NCI-H446 treated with DMSO at 0.1 percent for 48 hours (cell line): Measurements from ENCODE around the gene GRIN2A.

Experiments used
- DNase-seq: peaks from one replicate; lab custom pipeline; 2025; lab: John Stamatoyannopoulos, UW

GRIN2A gene

DNA sequence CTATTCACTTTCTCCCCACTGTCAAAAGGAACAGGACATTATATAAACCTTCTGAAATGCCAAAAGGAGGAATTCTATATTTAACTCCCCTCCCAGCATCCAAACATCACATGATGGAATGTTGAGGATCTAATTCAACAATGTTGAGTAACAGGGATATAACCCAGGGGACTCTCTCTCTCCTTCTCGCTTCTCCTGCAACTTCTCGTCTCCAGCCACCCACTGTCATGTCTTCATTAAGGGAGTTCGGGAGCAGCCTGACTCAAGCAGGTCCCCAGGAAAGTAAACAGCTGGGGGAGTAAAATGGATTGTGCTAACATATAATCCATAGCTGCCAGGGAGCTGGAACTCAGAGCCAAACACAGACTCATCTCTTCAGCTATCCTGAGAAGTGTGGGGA lies 51.7 kb downstream of the GRIN2A start:
- no peak for DNase-seq

DNA sequence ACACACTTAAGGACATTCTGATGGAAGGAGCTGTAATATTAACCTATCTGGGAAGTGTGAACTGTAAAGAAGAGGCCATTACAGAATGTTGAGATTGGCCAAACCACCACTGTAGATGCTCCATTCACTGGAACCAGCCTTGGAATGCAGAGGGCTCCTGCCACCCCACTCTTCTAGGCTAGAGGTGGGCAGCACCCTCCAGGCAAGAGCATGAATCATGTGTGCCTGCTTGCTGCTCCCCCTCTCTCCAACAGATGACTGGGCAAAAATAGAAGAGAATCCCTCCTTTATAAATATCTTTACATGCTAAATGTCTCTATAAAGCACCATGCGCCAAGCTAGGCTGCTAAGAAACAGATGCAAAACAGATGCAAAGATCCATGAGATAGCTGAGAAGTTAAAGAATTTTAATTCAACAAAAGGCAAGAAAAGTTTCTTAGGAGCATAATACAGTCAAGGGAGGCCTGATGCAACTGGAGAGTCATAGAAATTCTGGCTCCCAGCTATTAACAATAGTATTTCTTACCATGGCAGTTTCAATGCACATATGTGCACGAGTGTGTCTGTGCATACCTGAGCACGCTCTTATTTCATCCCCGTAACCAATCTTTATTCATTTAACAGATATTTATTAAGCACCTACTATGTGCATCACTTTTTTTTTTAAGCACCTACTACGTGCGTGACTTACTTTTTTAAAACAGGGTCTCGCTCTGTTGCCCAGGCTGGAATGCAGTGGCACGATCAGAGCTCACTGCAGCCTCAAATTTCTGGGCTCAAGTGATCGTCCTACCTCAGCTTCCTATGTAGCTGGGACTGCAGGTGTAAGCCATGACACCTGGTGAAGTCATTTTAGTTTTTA lies 53.6 kb downstream of the GRIN2A start:
- no peak for DNase-seq

DNA sequence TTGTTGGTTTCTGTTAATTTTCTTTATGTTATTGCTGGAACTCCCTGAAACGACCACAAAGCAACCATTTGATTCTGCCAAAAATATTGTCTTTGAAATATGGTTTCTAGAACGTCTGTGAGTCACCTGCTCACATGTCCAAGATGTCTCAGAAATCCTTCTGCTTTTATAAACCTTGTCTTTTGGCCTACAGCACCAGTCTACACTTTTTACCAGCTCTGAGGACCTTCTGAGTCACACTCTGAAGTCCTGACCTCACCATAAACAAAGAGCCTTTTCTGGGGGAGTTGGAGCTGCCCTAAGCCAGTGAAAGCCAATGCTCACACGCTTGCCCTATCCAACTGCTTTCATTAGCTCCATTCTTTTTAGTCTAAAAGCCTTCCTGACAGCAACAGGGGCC lies 55.5 kb downstream of the GRIN2A start:
- no peak for DNase-seq

DNA sequence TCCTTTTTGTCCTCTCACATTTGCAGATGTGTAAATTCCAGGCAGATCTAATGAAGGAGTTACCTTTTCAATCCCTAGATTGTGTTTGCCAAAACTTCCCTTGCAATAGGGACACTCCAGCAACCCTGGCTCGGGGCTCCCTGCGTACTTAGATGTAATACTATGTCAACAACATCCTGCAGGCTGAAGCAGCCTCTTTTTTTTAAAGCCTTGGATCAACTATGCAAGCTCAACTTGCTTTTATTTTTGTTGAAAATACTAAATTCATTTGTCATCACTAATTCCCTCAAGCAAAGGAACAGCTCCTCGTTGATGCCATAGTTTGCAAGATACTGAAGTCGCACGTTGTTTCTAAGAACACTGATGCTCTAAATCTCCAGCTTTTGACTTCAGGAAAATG lies 59.1 kb downstream of the GRIN2A start:
- no peak for DNase-seq

DNA sequence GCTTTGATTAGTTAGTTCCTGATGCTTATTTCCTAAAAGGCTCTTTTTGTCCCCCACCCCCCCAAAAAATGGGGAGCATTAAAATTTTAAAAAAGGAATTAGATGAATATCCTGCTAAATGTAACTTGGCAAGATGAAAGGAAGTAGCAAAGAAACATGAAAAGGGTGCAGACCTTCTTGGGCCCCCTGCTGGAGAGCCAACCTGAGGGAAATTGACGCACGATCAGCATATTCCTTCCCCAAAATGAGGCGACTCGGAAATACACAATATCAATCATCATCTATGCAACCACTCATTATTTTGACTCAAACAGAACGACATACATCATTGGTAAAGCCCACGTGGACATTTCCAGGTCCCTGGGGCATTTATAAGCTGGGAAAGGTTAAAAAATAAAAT lies 59.7 kb downstream of the GRIN2A start:
- DNase-seq, result no peak

DNA sequence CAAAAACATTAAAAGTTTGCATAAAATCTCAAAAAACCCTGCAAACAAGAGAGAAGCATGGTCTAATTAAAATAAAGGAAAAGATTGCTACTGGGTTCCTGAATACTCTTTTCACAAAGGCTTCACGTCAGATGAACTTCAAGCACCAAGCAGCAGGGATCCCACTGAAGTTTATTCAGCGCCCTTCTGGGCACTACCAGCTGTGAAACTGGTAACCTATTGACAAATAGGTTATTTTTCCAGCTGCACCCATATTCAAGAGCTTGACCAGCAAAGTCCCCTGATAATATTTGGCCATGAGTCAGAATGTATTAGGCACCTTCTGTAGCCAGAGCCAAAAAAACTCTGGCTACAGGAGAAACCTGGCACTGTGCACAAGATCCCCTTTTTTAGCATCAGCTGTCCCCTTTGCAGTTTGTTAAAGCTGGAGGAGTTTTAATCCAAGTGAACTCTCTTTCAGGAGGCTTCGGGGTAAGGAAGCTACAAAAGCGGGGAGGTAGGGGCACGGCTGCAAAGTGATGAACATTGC lies 60.3 kb downstream of the GRIN2A start:
- DNase-seq, result no peak

DNA sequence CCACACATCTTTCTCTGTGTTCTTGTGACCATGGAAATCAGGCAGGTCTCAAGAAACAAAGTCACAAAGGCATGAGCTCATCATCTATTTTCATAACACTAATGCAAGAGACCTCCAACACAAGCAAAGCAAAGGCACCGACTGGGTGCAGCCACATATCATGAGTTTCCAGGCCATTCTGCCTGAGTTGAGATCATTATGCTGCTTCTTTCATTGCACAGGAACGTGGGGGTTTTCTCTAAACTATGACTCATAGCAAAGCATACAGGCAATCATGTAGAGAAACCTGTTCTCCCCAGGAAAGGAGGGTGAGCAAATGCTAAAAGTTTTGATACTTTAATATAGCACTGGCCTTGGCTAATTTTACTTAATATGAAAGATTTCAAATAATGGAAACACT lies 60.7 kb downstream of the GRIN2A start:
- DNase-seq, result no peak

DNA sequence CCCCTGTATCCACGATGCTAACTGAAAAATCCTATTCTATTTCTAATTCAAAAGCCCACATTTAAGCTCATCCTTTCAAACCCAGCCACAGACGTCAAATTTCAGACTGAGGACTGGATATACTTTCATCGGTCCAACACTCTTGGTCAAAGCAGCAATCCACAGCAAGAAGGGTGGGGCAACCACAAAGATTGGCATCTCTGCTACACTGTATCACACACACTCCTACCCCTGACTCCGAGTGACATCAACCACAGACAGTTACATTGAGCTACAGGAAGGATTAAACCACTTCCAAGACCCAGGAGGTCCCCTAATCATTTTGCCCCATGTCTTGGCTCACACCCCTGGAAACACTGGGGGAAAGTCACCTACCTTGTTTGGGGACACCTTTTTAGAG lies 61.3 kb downstream of the GRIN2A start:
- DNase-seq, result no peak

DNA sequence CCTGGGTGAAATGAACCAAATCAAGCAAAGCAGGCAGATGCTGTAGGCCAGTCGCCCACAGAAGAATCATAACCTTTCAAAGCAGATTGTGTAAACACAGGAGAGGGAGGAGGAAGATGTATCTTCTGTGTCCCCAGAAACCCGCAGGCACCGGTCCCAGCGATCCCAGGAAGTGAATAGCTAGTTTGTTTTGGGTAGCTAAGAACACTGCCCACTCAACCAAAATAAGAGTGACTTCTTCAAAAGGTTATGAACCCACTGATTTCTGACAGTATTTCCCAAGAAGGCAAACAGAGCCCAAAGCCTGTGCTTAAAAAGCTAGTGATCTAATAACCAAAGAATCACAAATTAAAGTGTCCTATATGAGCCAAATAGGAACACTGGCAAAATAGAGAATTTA lies 67.8 kb downstream of the GRIN2A start:
- no peak for DNase-seq

DNA sequence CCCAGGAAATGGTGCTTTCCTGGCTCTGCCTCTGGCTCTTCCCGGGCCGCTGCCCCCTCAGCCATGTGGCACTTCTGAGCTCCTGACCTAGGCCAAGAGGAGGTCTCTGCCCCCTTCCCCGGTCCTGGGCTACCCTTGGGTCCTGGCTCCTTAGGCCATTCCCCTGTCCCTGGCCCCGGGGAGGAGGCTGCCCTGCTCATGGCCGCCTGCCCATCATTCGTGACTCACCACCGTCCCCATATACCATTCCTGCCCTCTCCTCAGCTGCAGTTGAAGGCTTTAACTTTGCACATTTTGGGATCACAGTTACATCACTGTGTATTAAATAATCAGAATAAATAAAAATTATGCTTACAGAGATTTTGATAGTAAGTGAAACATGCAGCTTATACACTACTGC lies 69.0 kb downstream of the GRIN2A start:
- no peak for DNase-seq

DNA sequence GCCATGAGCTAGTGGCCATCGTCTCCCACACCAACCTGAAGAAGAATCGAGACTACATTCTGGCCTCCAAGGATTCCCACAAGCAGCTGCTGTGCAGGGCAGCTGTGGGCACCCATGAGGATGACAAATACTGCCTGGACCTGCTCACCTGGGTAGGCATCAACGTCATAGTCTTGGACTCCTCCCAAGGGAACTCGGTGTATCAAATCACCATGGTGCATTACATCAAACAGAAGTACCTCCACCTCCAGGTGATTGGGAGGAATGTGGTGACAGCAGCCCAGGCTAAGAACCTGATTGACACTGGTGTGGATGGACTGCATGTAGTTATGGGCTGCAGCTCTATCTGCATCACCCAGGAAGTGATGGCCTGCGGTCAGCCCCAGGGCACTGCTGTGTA lies 70.2 kb downstream of the GRIN2A start:
- no peak for DNase-seq

DNA sequence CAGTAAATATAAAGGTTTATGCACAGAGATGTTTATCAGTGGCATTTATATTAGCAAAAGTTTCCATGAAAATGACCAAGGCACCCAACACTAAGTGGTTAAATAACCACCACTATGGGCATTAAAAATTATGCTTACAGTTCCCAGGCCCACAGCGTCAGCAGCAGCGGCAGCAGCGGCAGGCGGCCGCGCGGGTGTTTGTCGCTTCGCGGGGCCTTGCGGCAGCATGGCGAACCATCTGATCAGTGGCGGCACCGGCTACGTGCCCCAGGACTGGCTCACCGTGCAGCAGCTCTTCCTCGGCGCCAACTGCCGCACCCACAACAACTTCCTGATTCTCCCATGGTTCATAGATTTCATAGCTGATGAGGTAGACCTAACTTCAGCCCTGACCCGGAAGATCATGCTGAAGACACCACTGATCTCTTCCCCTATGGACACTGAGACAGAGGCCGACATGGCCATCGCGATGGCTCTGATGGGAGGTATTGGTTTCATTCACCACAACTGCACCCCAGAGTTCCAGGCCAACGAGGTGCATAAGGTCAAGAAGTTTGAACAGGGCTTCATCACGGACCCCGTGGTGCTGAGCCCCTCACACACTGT lies 71.0 kb downstream of the GRIN2A start:
- no peak for DNase-seq

DNA sequence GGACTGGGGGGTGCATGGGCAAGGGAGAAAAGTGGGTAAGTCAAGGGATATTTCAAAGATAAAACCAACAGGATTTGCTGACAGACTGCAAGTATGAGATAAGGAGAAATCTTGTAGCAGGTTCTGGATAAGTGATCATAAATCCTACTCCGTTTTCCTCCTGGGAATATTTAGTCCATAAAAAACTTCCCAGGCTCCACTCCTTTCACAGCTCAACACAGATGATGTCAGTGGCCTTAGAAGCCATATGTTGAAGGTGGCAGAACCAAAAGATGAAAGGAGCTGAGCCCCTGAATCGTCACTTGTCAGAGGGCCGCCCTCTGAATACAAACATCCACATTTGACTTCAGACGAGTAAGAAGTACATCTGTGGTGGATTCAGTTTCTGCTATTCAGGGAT lies 71.7 kb downstream of the GRIN2A start:
- no peak for DNase-seq

DNA sequence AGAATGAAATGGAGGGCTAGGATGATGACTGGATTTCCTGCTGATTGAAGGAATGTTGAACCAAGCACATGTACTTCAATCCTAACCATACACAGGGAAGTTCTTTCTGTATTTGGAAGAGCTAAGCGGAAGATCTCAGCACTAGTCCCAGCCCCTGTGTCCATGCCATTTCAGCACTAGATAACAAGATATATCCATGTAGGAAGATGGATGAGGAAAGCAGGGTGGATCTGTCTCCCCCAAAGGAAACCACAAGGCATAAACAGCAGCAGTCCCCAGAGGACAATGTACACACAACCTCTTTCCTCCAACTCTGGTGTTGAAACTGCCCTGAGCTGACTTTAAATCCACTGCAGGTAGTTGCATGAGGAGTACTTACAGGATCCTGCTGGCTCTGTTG lies 75.1 kb downstream of the GRIN2A start:
- DNase-seq, result no peak

DNA sequence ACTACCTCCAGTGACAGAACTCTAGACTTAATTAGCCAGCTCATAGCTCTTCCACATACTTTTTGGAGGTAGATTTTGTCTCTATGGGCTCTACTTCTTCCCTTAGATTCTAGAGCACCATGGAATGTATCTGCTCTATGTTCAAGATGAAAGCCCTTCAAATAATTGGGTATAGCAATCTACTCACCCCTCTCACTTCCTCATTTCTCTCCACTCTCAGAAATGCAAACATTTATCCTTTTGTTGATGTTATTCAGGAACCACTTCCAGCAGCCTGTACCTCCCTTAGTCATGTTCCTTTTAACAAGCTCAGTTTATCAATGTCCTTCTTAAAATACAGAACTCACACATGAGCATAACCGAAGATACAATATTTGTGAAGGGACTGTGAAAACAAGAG lies 78.5 kb downstream of the GRIN2A start:
- DNase-seq, result no peak

DNA sequence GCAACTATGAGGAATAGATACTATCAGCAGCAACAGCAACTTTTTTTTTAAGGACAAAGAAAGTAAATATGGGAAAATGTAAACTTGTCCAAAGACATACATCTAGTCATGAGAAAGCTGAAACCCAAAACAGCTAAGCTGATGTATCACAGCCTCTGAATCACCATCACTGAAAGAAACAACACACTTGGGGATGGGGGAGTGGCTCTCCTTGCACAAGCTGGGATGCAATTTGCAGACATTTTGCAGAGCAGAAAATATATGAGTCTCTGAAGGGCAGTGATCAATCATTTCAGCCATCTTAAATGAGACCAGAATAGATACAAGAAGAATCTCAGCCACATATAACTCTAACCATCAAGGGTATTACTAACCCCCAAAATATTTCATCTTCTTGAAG lies 79.1 kb downstream of the GRIN2A start:
- no peak for DNase-seq

DNA sequence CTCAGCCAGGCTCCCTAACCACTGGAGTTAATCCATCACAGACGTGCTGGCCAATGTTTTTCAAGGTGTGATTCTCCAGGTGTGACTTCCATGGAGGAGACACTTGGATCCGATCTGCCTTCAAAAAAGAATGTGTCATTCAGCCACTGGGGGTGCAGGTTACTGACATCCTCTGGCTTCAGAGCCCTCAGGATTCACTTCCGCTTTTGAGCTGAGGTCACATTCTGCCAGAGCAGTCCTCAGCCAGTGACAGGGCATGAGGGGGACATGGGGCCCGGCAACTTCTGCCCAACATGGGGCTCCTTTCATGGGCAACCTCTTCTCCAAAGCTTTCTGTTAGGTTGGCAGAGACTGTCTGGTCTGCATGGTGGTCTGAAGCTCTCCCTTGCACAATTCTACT lies 81.4 kb downstream of the GRIN2A start:
- no peak for DNase-seq

DNA sequence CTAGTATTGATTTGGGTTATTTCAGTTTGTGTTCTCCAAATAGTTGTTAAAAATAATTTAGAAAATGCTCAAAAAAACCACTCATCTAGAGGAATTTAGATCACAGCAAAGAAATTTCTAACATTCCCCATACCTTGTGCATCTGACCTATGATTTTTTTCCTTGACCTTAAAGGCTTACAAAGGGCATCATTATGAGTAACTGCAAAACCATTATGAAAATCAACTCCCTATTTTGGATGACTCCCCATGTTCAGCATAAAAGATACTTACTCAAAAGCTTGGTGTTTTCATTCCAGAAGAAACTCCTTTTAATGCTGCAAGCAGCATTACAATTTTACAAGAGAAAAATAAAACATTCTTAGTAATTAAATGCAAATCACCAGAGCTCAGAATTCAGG lies 83.2 kb downstream of the GRIN2A start:
- DNase-seq, result no peak

DNA sequence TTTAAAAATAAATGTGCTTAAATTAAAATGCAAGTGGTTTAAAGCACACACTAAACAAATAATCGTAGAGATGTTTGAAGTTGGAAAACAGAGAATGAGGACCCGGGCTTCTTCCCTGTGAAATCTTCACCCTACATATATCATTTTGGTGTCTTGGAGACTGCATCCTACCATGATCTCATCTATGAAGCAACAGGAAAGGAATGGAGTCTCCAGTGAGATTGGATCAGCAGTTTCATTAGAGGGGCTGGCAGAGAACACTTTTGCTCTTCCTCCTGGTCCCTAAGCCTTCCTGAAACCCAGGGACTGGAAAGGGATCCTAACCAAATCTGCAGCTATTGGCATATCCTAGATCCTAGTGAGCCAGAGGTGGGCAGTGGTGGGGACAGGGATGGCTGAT lies 85.0 kb downstream of the GRIN2A start:
- no peak for DNase-seq

DNA sequence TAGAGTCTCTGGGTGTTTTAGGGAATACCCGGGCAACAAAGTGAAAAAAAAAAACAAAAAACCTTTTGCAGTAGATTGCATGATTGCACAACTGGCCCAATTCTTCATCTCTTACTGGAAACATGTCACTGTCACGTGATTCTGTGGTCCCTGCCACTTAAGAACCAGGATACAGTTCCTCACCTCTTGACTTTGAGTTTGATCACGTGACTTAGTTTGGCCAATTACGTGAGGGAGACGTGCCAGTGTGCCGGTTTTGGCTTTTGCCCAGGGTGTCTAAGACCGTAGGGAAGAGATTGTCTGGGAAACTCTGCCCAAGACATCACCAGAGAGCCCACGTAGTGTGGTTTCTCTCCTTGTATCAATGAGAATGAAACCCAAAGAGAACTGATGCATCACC lies 88.7 kb downstream of the GRIN2A start:
- DNase-seq, result no peak

DNA sequence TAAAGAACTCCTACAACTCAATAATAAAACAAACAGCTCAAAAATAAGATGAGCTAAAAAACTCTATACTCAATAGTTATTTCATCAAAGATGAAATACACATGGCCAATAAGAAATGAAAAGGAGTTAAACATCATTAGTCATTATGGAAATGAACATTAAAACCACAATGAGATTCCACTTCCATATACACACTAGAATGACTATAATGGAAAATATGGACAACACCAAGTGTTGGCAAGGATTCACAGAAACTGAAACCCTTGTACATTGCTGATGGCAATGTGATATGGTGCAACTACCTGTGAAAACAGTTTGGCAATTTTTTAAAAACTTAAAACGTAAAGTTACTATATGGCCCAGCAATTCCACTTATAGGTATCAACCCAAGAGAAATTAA lies 91.4 kb downstream of the GRIN2A start:
- no peak for DNase-seq

DNA sequence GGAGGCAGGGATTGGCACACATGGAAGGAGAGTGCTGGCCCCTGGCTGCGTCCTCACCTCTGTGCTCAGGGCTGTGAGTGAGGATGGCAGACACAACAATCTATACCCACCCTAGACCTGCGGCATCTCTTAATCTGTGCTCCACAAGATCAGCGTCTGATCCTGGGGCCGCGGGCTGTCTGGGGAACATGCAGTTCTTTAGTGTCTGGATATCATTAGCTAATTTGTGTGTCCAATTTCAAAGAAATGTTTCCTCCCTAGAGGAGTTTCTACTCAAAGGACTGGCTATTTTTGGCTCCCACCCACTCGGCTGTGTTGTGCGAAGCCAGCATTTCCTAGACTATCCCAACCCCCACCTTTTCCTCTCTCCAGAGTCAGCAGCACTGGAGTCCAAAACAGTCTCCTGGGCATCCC lies 93.8 kb downstream of the GRIN2A start:
- no peak for DNase-seq

DNA sequence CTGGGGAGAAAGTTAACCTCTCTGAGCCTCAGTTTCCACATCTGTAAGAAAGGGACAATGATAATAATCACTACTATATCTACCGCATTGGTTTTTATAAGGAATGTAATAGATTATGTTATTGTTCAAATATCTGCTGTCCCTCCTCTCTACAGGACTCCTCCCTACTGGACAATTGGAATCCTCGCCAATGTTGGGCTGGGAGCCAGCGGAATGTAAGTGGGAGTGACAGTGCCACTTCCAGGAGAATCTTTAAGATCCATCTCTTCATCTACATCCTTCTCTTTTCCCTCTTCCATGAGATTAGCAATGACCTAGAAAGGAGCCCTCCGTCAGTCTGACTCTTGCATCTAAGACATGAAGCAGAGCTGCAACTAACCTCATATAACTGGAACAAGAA lies 95.1 kb downstream of the GRIN2A start:
- no peak for DNase-seq

DNA sequence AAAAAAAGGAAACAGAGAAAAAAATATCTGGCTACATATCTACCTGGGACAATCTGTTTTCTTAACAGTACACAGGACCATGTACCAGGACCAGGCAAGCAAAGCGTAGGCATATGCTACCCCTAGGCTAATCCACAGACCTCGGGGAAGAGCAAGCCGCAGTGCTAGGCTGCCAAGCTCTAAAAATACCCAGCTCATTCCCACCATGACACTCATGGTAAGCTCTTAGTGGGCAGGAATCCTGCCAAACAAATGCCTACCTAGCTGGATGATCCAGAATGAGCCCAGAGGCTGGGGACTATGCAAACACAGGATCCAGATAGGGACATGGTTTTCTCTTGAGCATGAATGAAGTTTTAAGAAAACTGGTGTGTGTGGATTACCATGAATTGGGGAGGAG lies 95.6 kb downstream of the GRIN2A start:
- DNase-seq, result no peak
